Measurements from ENCODE around the gene ANO2. TPM values are rescaled to one million over a fixed set of nuclear protein-coding genes. Genes with fewer than 3 reads are reported as not detected.

Gene ANO2
- total RNA-seq, 1 donor from 2014 or later = 1.5 TPM

DNA sequence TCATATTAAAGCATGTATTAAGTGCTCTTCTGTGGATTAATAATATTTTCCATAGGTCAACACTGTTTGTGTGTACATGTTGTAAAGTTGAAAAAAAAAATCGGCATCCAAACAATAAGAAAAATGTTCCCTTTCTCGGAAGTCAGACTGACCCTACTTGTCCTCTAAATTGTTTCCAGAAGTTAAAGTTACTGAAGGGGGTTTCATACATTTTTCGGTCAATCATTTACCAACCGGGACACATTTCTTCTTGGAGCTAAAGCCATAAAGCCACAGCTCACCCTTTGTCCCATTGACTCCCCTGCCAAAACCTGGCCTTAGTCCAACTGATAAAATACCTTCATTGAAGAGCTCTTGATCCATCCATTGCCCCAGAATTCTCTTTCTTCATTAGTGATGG lies 230.0 kb downstream of the ANO2 start:
- no peak for DNase-seq (ENCODE audit: low read depth)
- TF ChIP-seq, protein P1, sequence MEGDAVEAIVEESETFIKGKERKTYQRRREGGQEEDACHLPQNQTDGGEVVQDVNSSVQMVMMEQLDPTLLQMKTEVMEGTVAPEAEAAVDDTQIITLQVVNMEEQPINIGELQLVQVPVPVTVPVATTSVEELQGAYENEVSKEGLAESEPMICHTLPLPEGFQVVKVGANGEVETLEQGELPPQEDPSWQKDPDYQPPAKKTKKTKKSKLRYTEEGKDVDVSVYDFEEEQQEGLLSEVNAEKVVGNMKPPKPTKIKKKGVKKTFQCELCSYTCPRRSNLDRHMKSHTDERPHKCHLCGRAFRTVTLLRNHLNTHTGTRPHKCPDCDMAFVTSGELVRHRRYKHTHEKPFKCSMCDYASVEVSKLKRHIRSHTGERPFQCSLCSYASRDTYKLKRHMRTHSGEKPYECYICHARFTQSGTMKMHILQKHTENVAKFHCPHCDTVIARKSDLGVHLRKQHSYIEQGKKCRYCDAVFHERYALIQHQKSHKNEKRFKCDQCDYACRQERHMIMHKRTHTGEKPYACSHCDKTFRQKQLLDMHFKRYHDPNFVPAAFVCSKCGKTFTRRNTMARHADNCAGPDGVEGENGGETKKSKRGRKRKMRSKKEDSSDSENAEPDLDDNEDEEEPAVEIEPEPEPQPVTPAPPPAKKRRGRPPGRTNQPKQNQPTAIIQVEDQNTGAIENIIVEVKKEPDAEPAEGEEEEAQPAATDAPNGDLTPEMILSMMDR (IDR thresholded peaks at IDR 0.05; ENCODE audit: insufficient read depth, low read length, poor library complexity, severe bottlenecking) = no peak

DNA sequence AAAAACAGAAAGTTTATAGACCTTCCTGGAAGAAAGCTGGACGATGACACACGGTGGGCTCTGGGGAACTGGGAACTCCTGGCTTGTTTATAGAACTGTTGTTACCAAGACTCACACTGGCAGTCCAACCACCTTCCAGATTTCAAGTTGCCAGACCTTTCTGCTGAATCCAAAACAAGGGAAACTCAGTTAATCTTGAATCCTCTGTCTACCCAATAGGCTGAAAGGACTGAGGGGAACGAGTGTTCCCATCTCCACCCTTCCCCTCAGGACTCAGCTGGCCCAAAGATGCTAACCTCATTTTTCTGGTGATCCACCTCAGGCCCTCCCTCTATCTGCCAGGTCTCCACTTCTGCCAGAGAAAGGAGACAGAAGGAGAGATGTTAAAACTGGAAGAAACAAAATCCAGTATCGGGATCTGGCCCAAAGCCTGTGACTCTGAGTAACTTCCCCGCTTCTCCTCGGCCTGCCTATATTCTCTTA lies 231.4 kb downstream of the ANO2 start:
- Histone ChIP-seq H3K4me3 (ENCODE audit: low read depth, low read length) (no peak overlapping the region), H3K36me3 (ENCODE audit: control insufficient read depth, insufficient read depth, low read length) (no peaks in the 10 kb centered on the region), H3K27me3 (ENCODE audit: control insufficient read depth, insufficient read depth, low read length) (no peaks in the 10 kb centered on the region)
- TF ChIP-seq, protein P1 (IDR thresholded peaks at IDR 0.05; ENCODE audit: insufficient read depth, low read length, poor library complexity, severe bottlenecking) = no peak
- DNase-seq (ENCODE audit: low read depth) = no peak

More for the DNA sequence above, 230.0 kb downstream of the ANO2 start:
- Histone ChIP-seq H3K36me3 (ENCODE audit: control insufficient read depth, insufficient read depth, low read length) (no peaks in the 10 kb centered on the region), H3K4me3 (ENCODE audit: low read depth, low read length) (no peak overlapping the region), H3K27me3 (ENCODE audit: control insufficient read depth, insufficient read depth, low read length) (no peaks in the 10 kb centered on the region)

DNA sequence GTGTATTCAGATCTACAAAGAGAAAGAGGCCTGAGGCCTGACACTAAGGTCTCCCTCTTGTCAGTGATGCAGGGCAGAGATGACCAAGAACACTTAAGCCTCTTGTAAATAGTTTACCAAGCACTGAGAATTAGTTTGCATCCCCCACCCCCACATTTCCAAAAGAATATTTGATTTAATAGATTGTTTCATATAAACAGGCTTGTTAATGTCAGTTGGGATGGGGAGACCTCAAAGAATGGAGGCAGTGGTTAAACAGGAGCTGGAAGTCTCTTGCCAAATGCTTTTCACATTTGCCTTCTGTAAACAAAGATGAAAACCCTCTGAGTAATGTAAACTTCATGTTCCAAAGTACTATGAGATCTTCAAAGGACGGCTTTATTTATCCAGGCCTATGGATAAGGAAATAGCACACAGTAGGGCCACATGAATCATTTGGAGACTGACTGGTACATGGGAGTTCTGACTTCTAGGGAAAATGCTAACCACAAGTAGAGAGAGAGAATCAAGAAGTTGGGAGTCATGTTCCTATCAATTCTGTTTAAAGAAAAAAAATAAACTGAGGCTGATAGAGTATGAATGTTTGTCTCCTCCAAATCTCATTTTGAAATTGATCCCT lies 234.7 kb downstream of the ANO2 start:
- no peak for DNase-seq (ENCODE audit: low read depth)
- no peaks in the 10 kb centered on the region for H3K36me3 ChIP-seq (ENCODE audit: control insufficient read depth, insufficient read depth, low read length)
- no peaks in the 10 kb centered on the region for H3K27me3 ChIP-seq (ENCODE audit: control insufficient read depth, insufficient read depth, low read length)
- TF ChIP-seq, protein P1 (IDR thresholded peaks at IDR 0.05; ENCODE audit: insufficient read depth, low read length, poor library complexity, severe bottlenecking) = no peak
- H3K4me3 ChIP-seq (ENCODE audit: low read depth, low read length) = no peak overlapping the region

DNA sequence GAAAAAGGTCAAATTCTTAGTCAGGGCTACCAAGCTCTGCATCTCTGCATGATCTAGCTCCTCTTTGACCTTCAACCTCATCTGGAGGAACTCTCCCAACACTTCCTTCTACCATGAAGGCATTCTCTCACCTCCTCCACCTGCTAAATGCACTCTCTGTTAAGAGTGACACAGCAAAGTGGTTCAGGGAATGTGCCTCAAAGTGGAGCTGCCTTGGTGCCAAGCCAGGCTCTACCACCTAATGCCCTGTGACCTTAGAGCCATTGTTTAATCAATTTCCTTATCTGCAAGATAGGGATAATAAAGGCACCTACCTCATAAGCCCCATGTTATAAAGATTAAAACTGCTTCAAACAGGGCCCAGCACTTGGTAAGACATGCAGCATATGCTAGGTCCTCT lies 236.7 kb downstream of the ANO2 start:
- Histone ChIP-seq H3K27me3 (ENCODE audit: control insufficient read depth, insufficient read depth, low read length) (no peaks in the 10 kb centered on the region), H3K36me3 (ENCODE audit: control insufficient read depth, insufficient read depth, low read length) (no peaks in the 10 kb centered on the region), H3K4me3 (ENCODE audit: low read depth, low read length) (no peak overlapping the region)
- TF ChIP-seq, protein P1 (IDR thresholded peaks at IDR 0.05; ENCODE audit: insufficient read depth, low read length, poor library complexity, severe bottlenecking) = no peak
- DNase-seq (ENCODE audit: low read depth) = no peak

DNA sequence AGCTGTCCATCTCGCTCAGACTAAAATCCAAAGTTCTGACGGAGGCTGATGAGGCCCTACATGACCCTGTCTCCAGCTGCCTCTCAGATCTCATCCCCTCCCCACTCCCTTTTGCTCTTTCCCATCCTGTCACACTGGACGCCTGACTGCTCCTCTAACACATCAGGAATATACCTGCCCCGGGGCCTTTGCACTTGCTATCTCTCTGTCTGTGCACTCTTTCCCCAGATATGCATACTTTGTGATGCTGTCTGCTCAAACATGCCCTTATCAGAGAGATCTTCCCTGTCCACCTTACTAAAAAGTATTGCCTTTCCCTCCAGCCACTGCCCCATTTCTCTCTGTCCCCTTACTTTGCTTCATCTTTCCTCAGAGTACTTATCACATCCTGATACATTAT lies 238.8 kb downstream of the ANO2 start:
- no peak overlapping the region for H3K4me3 ChIP-seq (ENCODE audit: low read depth, low read length)
- no peaks in the 10 kb centered on the region for H3K36me3 ChIP-seq (ENCODE audit: control insufficient read depth, insufficient read depth, low read length)
- DNase-seq (ENCODE audit: low read depth) = no peak
- no peaks in the 10 kb centered on the region for H3K27me3 ChIP-seq (ENCODE audit: control insufficient read depth, insufficient read depth, low read length)
- TF ChIP-seq, protein P1 (IDR thresholded peaks at IDR 0.05; ENCODE audit: insufficient read depth, low read length, poor library complexity, severe bottlenecking) = no peak

DNA sequence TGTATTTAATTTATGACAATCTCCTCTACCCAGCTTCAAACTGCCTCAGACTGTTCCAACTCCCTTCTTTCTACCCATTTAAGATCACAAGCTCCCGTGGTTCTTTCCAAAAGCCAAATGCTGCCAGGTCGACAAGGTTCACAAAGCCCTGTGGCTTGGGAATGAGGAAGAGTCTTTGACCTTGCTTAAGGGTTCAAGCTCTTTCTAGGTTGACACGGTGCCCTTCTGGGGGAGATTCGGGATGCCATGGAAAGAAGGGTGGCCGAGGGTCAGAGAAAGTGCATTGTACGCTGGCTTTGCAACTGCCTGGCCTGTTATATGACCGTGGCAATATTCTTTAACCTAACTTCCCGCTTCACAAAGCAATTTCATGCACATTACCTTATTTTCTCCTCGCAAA lies 239.3 kb downstream of the ANO2 start:
- Histone ChIP-seq H3K4me3 (ENCODE audit: low read depth, low read length) (no peak overlapping the region), H3K27me3 (ENCODE audit: control insufficient read depth, insufficient read depth, low read length) (no peaks in the 10 kb centered on the region), H3K36me3 (ENCODE audit: control insufficient read depth, insufficient read depth, low read length) (no peaks in the 10 kb centered on the region)
- TF ChIP-seq, protein P1 (IDR thresholded peaks at IDR 0.05; ENCODE audit: insufficient read depth, low read length, poor library complexity, severe bottlenecking) = no peak
- no peak for DNase-seq (ENCODE audit: low read depth)
